Fibroblast of lung (primary cell): ENCODE measurements around the gene IKZF3. TPM values are rescaled to one million over a fixed set of nuclear protein-coding genes. Genes with fewer than 3 reads are reported as not detected.

Source experiments
- DNase-seq, 2 donors: peaks; one replicate each; pipeline versions ENCODE4 v3.0.0 to v3.0.0-alpha.2; 2010; ENCODE audit warnings: low read depth in 2 of 2
- H2AFZ ChIP-seq: 2 replicates; pipeline ENCODE4 v1.5.1; 2012; ENCODE audit warnings: low read length, control low read depth, inconsistent platforms
- H3K27ac ChIP-seq: 2 replicates; pipeline ENCODE4 v1.5.1; 2011; ENCODE audit warnings: low read length, control low read depth; ENCODE audit not compliant: insufficient read depth
- H3K27me3 ChIP-seq: 2 replicates; pipeline ENCODE4 v1.5.1; 2011; ENCODE audit warnings: mild to moderate bottlenecking, low read length; ENCODE audit not compliant: control insufficient read depth, insufficient read depth
- H3K36me3 ChIP-seq: 2 replicates; pipeline ENCODE4 v1.5.1; 2011; ENCODE audit warnings: low read length; ENCODE audit not compliant: control insufficient read depth, insufficient read depth
- H3K4me1 ChIP-seq: 2 replicates; pipeline ENCODE4 v1.5.1; 2011; ENCODE audit warnings: low read length; ENCODE audit not compliant: control insufficient read depth, insufficient read depth; ENCODE audit errors: extremely low read depth
- H3K4me2 ChIP-seq: 2 replicates; pipeline ENCODE4 v1.5.1; 2011; ENCODE audit warnings: low read length, control low read depth; ENCODE audit not compliant: insufficient read depth; ENCODE audit errors: extremely low read depth
- H3K4me3 ChIP-seq, 4 experiments: fragments of 200-600 bp in 1 of 4; sonication (generic) in 1 of 4; replicated peaks in 1 of 4; 2 replicates each; pipeline ENCODE4 v1.5.1; 2011 to 2016; ENCODE audit warnings: low read length in 4 of 4, low read depth in 3 of 4, mild to moderate bottlenecking in 3 of 4, control low read depth in 2 of 4, inconsistent platforms in 1 of 4, mixed read lengths in 1 of 4; ENCODE audit not compliant: insufficient read depth in 1 of 4; ENCODE audit errors: control extremely low read depth in 1 of 4
- H3K79me2 ChIP-seq: 2 replicates; pipeline ENCODE4 v1.5.1; 2012; ENCODE audit warnings: mild to moderate bottlenecking, low read length, inconsistent platforms; ENCODE audit not compliant: control insufficient read depth, insufficient read depth
- H3K9ac ChIP-seq: 2 replicates; pipeline ENCODE4 v1.5.1; 2011; ENCODE audit warnings: mild to moderate bottlenecking, low read length, control low read depth; ENCODE audit not compliant: insufficient read depth
- H3K9me3 ChIP-seq: 2 replicates; pipeline ENCODE4 v1.5.1; 2012; ENCODE audit warnings: low read depth, low read length; ENCODE audit not compliant: control insufficient read depth, insufficient read depth
- H4K20me1 ChIP-seq: 2 replicates; pipeline ENCODE4 v1.5.1; 2011; ENCODE audit warnings: low read length; ENCODE audit not compliant: control insufficient read depth, insufficient read depth; ENCODE audit errors: extremely low read depth
- CTCF ChIP-seq, 2 donors: IDR thresholded peaks in 1 of 2; conservative IDR thresholded peaks in 1 of 2; 1 replicate in 1 of 2; 2 replicates in 1 of 2; pipeline ENCODE4 v1.5.1; 2011 to 2012; ENCODE audit warnings: low read length in 2 of 2, control low read depth in 1 of 2, inconsistent platforms in 1 of 2, low read depth in 1 of 2, mild to moderate bottlenecking in 1 of 2
- EZH2 ChIP-seq: IDR thresholded peaks from 2 replicates; pipeline ENCODE4 v1.5.1; 2012; ENCODE audit warnings: low read length, control low read depth, mild to moderate bottlenecking; ENCODE audit errors: missing control alignments
- polyA plus RNA-seq, 2 donors: library from polyadenylated mRNA; depleted of rRNA in 1 of 2; stranded (reverse) in 1 of 2; unstranded in 1 of 2; fragments of >200 nt; gene quantifications; 2 replicates each; pipeline ENCODE4 v1.2.1, GENCODE V29; 2011 to 2012; ENCODE audit warnings: missing spikeins in 1 of 2
- total RNA-seq: library from RNA; depleted of rRNA; stranded (reverse); fragments of >200 nt; gene quantifications from 2 replicates; pipeline ENCODE4 v1.2.1, GENCODE V29; 2014

Gene IKZF3
- total and polyA plus RNA-seq, 2 donors (not counting 1 experiment from before 2014, with no cell fraction given) = not detected

DNA sequence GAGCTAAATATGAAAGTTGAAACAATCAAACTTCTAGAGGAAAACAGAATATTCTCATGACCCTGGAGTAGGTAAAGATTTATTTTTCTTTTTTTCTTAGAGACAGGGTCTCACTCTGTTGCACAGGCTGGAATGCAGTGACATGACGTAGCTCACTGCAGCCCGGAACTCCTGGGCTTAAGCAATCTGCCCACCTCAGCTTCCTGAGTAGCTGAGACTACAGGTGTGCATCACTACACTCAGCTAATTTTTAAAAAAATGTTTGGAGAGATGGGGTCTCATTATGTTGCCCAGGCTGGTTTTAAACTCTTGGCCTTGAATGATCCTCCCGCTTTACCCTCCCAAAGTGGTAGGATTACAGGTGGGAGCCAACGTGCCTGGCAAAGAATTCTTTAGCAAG is 15.5 kb downstream of the IKZF3 start:
- no peak for TF ChIP-seq EZH2
- TF ChIP-seq CTCF (conservative IDR thresholded peaks at IDR 0.05 in 1 of 2, IDR thresholded peaks at IDR 0.05 in 1 of 2; ENCODE audit: low read depth in 1 of 2, low read length in 2 of 2) = no peak
- no peaks in the 10 kb centered on the region for H3K9me3 ChIP-seq
- no peak overlapping the region for H3K4me3 ChIP-seq
- H3K27me3 ChIP-seq = no peaks in the 10 kb centered on the region
- DNase-seq = no peak
- no peaks in the 10 kb centered on the region for H4K20me1 ChIP-seq
- no peak overlapping the region for H3K9ac ChIP-seq
- H3K79me2 ChIP-seq = no peaks in the 10 kb centered on the region
- no peak overlapping the region for H3K27ac ChIP-seq
- no peaks in the 10 kb centered on the region for H3K36me3 ChIP-seq
- no peak overlapping the region for H2AFZ ChIP-seq
- H3K4me1 ChIP-seq = no peaks in the 10 kb centered on the region
- H3K4me2 ChIP-seq = no peak overlapping the region

GRCh38 chr17:39846205-39846604 is 17.9 kb downstream of the IKZF3 start:
- TF ChIP-seq EZH2 (no peak), CTCF (conservative IDR thresholded peaks at IDR 0.05 in 1 of 2, IDR thresholded peaks at IDR 0.05 in 1 of 2; ENCODE audit: low read depth in 1 of 2, low read length in 2 of 2) (no peak)
- no peak overlapping the region for H3K4me3 ChIP-seq
- no peak overlapping the region for H2AFZ ChIP-seq
- H3K27ac ChIP-seq = no peak overlapping the region
- H3K4me1 ChIP-seq = no peaks in the 10 kb centered on the region
- no peaks in the 10 kb centered on the region for H3K79me2 ChIP-seq
- H4K20me1 ChIP-seq = no peaks in the 10 kb centered on the region
- H3K36me3 ChIP-seq = no peaks in the 10 kb centered on the region
- no peaks in the 10 kb centered on the region for H3K9me3 ChIP-seq
- peaks cover 3% of the 10 kb centered on the region for H3K27me3 ChIP-seq
- DNase-seq = no peak
- no peak overlapping the region for H3K4me2 ChIP-seq
- H3K9ac ChIP-seq = no peak overlapping the region

- no peak overlapping the region for H3K27ac ChIP-seq
- TF ChIP-seq EZH2 = no peak
- TF ChIP-seq CTCF (conservative IDR thresholded peaks at IDR 0.05 in 1 of 2, IDR thresholded peaks at IDR 0.05 in 1 of 2; ENCODE audit: low read depth in 1 of 2, low read length in 2 of 2) = no peak
- H3K27me3 ChIP-seq = peaks cover 3% of the 10 kb centered on the region
- H4K20me1 ChIP-seq = no peaks in the 10 kb centered on the region
- no peaks in the 10 kb centered on the region for H3K9me3 ChIP-seq
- H3K79me2 ChIP-seq = no peaks in the 10 kb centered on the region
- no peaks in the 10 kb centered on the region for H3K36me3 ChIP-seq
- no peaks in the 10 kb centered on the region for H3K4me1 ChIP-seq
- H2AFZ ChIP-seq = no peak overlapping the region
- H3K9ac ChIP-seq = no peak overlapping the region
- H3K4me3 ChIP-seq = no peak overlapping the region
- DNase-seq = no peak
- no peak overlapping the region for H3K4me2 ChIP-seq
Measured at GRCh38 chr17:39845052-39845846, 18.9 kb downstream of the IKZF3 start.
